ENCODE results near the gene ATXN1. TPM values are rescaled to one million over a fixed set of nuclear protein-coding genes. Genes with fewer than 3 reads are reported as not detected.

The ATXN1 gene
- polyA plus RNA-seq, 1 of the 3 experiments (the other 2 are of a cell fraction) = 7.9 TPM

- Histone ChIP-seq H3K9me3 (no peaks in the 10 kb centered on the region), H4K20me1 (ENCODE audit: insufficient read depth) (peaks cover 23% of the 10 kb centered on the region), H3K4me2 (peak overlapping the region; percentile 81), H3K27ac (ENCODE audit: low read depth in 2 of 2, low read length in 1 of 2) (peak overlapping the region; percentile 56 to 94), H3K9me2 (no peaks in the 10 kb centered on the region), H3K79me2 (ENCODE audit: insufficient read depth) (peaks cover 22% of the 10 kb centered on the region), H3K36me3 (replicated peaks in 1 of 2; ENCODE audit: control insufficient read depth in 1 of 2, insufficient read depth in 2 of 2, low read length in 1 of 2) (peaks cover 0 to 7% of the 10 kb centered on the region in 2 experiments), H3K27me3 (ENCODE audit: insufficient read depth) (no peaks in the 10 kb centered on the region), H3K4me3 (ENCODE audit: low read depth in 2 of 2, low read length in 1 of 2) (peak overlapping the region in 1 of 2 experiments; percentile 58; a peak in 3 of 4 replicates), H3K4me1 (ENCODE audit: control insufficient read depth in 1 of 2, insufficient read depth in 2 of 2, low read depth in 1 of 2, low read length in 1 of 2) (peaks cover 13 to 57% of the 10 kb centered on the region in 2 experiments; a peak in 3 of 4 replicates), H2AFZ (ENCODE audit: low read depth) (no peak overlapping the region), H3F3A (replicated peaks; ENCODE audit: insufficient read depth) (peaks cover 41% of the 10 kb centered on the region), H3K9ac (peak overlapping the region; percentile 42; the same call in 1 of the 2 replicates)
- WGBS (ENCODE audit: low lambda C conversion rate) = 86% methylated on average over 19 of the region's 21 CpGs
- TF ChIP-seq MAX (IDR thresholded peaks at IDR 0.05; ENCODE audit: low read depth) (no peak), MXI1 (IDR thresholded peaks at IDR 0.05; ENCODE audit: low read depth, low read length) (no peak), IRF3 (IDR thresholded peaks at IDR 0.05; ENCODE audit: low read depth, low read length) (no peak), USF1 (IDR thresholded peaks at IDR 0.05; ENCODE audit: borderline replicate concordance, low read depth) (no peak), SIN3A (IDR thresholded peaks at IDR 0.05; ENCODE audit: borderline replicate concordance, low read depth, low read length) (no peak), TEAD4 (IDR thresholded peaks at IDR 0.05; ENCODE audit: borderline replicate concordance, insufficient read depth) (no peak), NFIC (IDR thresholded peaks at IDR 0.05; ENCODE audit: borderline replicate concordance) (no peak), FOSL2 (IDR thresholded peaks at IDR 0.05; ENCODE audit: borderline replicate concordance, low read depth) (no peak), POLR2AphosphoS5 (IDR thresholded peaks at IDR 0.05; ENCODE audit: low read depth, low read length) (no peak), SMC3 (IDR thresholded peaks at IDR 0.05; ENCODE audit: low read depth, low read length) (no peak), TAF1 (IDR thresholded peaks at IDR 0.05; ENCODE audit: borderline replicate concordance, low read depth, low read length) (no peak)
- ChIA-PET POLR2A (no interaction called here), CTCF (interaction anchor here (10.2 kb wide), 1 partner anchor 12 kb away, joined by 81 read pairs; no protein-coding TSS in a partner anchor)
- DNase-seq = no peak
Measured at GRCh38 chr6:16320533-16321340, 440.5 kb downstream of the ATXN1 start.

GRCh38 chr6:16319813-16320532 lies 441.3 kb downstream of the ATXN1 start:
- Histone ChIP-seq H3K9me3 (no peaks in the 10 kb centered on the region), H3K4me2 (peak overlapping the region; percentile 81), H3K9me2 (no peaks in the 10 kb centered on the region), H3K4me1 (ENCODE audit: control insufficient read depth in 1 of 2, insufficient read depth in 2 of 2, low read depth in 1 of 2, low read length in 1 of 2) (peaks cover 13 to 57% of the 10 kb centered on the region in 2 experiments; a peak in 3 of 4 replicates), H3K36me3 (replicated peaks in 1 of 2; ENCODE audit: control insufficient read depth in 1 of 2, insufficient read depth in 2 of 2, low read length in 1 of 2) (peaks cover 0 to 5% of the 10 kb centered on the region in 2 experiments), H3K9ac (peak overlapping the region; percentile 42; the same call in 1 of the 2 replicates), H3K4me3 (ENCODE audit: low read depth in 2 of 2, low read length in 1 of 2) (peak overlapping the region; percentile 4 to 58; a peak in 3 of 4 replicates), H2AFZ (ENCODE audit: low read depth) (no peak overlapping the region), H3K27me3 (ENCODE audit: insufficient read depth) (no peaks in the 10 kb centered on the region), H3K27ac (ENCODE audit: low read depth in 2 of 2, low read length in 1 of 2) (peak overlapping the region; percentile 56 to 94), H3K79me2 (ENCODE audit: insufficient read depth) (peaks cover 22% of the 10 kb centered on the region), H3F3A (replicated peaks; ENCODE audit: insufficient read depth) (peaks cover 41% of the 10 kb centered on the region), H4K20me1 (ENCODE audit: insufficient read depth) (peaks cover 25% of the 10 kb centered on the region)
- CTCF ChIA-PET = interaction anchor here (10.2 kb wide), 1 partner anchor 13 kb away, joined by 81 read pairs; no protein-coding TSS in a partner anchor
- WGBS (ENCODE audit: low lambda C conversion rate) = 20% methylated on average over 16 of the region's 16 CpGs
- POLR2A ChIA-PET = no interaction called here
- no peak for DNase-seq
- TF ChIP-seq MAX (IDR thresholded peaks at IDR 0.05; ENCODE audit: low read depth) = no peak; the same call in 1 of the 2 replicates
- TF ChIP-seq TEAD4 (IDR thresholded peaks at IDR 0.05; ENCODE audit: borderline replicate concordance, insufficient read depth) = no peak
- no peak for TF ChIP-seq YY1 (IDR thresholded peaks at IDR 0.05; ENCODE audit: low read depth)
- TF ChIP-seq EZH2phosphoT487 (IDR thresholded peaks at IDR 0.05; ENCODE audit: borderline replicate concordance, low read depth) = no peak
- TF ChIP-seq NFIC (IDR thresholded peaks at IDR 0.05; ENCODE audit: borderline replicate concordance) = peak; percentile 80
- TF ChIP-seq FOSL2 (IDR thresholded peaks at IDR 0.05; ENCODE audit: borderline replicate concordance, low read depth) = peak; percentile 91
- TF ChIP-seq CTCF (IDR thresholded peaks at IDR 0.05) = no peak
- no peak for TF ChIP-seq ZBTB33 (IDR thresholded peaks at IDR 0.05; ENCODE audit: borderline replicate concordance, low read depth)
- no peak for TF ChIP-seq CHD2 (IDR thresholded peaks at IDR 0.05; ENCODE audit: low read length, partially characterized antibody)

All from SK-N-SH (cell line).